ENCODE results near the gene CLDN10. TPM values are rescaled to one million over a fixed set of nuclear protein-coding genes. Genes with fewer than 3 reads are reported as not detected.

CLDN10 gene
- total and polyA plus RNA-seq, 2 donors (not counting 3 experiments of a cell fraction or from before 2014, with no cell fraction given) = 0.49 to 0.69 TPM

GRCh38 chr13:95615539-95615938, 63.0 kb downstream of the CLDN10 start:
- BruUV-seq (replicated peaks) = no TSS peak
- dilution Hi-C loops (cut with MboI; ENCODE audit: extremely low pct_ligation_motif_present, low sequenced_read_pairs) = no loop called here
- TF ChIP-seq FOS (IDR thresholded peaks at IDR 0.05; ENCODE audit: borderline replicate concordance, insufficient read depth, low read length) = no peak
- FAIRE-seq = no peak
- Histone ChIP-seq H3K4me1 (ENCODE audit: control insufficient read depth, extremely low read depth, insufficient read depth, low read length) (no peaks in the 10 kb centered on the region), H3K9me3 (replicated peaks; ENCODE audit: control insufficient read depth, insufficient read depth, low read length) (no peaks in the 10 kb centered on the region), H3K4me3 (replicated peaks in 1 of 3; ENCODE audit: insufficient read depth in 1 of 3, low read depth in 1 of 3, low read length in 3 of 3) (no peak overlapping the region), H3K4me2 (ENCODE audit: insufficient read depth, low read length) (no peak overlapping the region), H2AFZ (ENCODE audit: low read depth, low read length) (no peak overlapping the region), H3K36me3 (ENCODE audit: control insufficient read depth in 2 of 2, extremely low read depth in 1 of 2, insufficient read depth in 2 of 2, low read length in 2 of 2) (peaks cover 6 to 10% of the 10 kb centered on the region in 2 experiments), H3K79me2 (ENCODE audit: control insufficient read depth, insufficient read depth, low read length) (no peaks in the 10 kb centered on the region), H4K20me1 (replicated peaks; ENCODE audit: control insufficient read depth, extremely low read depth, insufficient read depth, low read length) (no peaks in the 10 kb centered on the region), H3K9ac (replicated peaks; ENCODE audit: extremely low read depth, insufficient read depth, low read length) (no peak overlapping the region), H3K9me1 (replicated peaks; ENCODE audit: control insufficient read depth, extremely low read depth, insufficient read depth, low read length) (no peaks in the 10 kb centered on the region), H3K27me3 (ENCODE audit: control insufficient read depth in 2 of 2, insufficient read depth in 2 of 2, low read length in 2 of 2) (no peaks in the 10 kb centered on the region), H3K27ac (ENCODE audit: insufficient read depth, low read depth, low read length) (no peak overlapping the region)
- no peak for DNase-seq (ENCODE audit: low read depth, low spot score)
- intact Hi-C loops (cut with micrococcal nuclease) = loop anchor here (2.0 kb wide), 1 partner anchor 21 kb away; no protein-coding TSS in a partner anchor
- ChIA-PET POLR2A (no interaction called here), CTCF (interaction anchor here (1.2 to 2.3 kb wide), 4 partner anchors 10 to 218 kb away, joined by 3 to 9 read pairs (median 6); no protein-coding TSS in a partner anchor)

- Histone ChIP-seq H3K79me2 (ENCODE audit: control insufficient read depth, insufficient read depth, low read length) (no peaks in the 10 kb centered on the region), H3K4me3 (replicated peaks in 1 of 3; ENCODE audit: insufficient read depth in 1 of 3, low read depth in 1 of 3, low read length in 3 of 3) (no peak overlapping the region), H3K36me3 (ENCODE audit: control insufficient read depth in 2 of 2, extremely low read depth in 1 of 2, insufficient read depth in 2 of 2, low read length in 2 of 2) (peaks cover 20% of the 10 kb centered on the region in 2 experiments), H3K4me2 (ENCODE audit: insufficient read depth, low read length) (no peak overlapping the region), H3K9me3 (replicated peaks; ENCODE audit: control insufficient read depth, insufficient read depth, low read length) (no peaks in the 10 kb centered on the region), H3K9me1 (replicated peaks; ENCODE audit: control insufficient read depth, extremely low read depth, insufficient read depth, low read length) (no peaks in the 10 kb centered on the region), H3K4me1 (ENCODE audit: control insufficient read depth, extremely low read depth, insufficient read depth, low read length) (no peaks in the 10 kb centered on the region), H3K27me3 (ENCODE audit: control insufficient read depth in 2 of 2, insufficient read depth in 2 of 2, low read length in 2 of 2) (no peaks in the 10 kb centered on the region), H4K20me1 (replicated peaks; ENCODE audit: control insufficient read depth, extremely low read depth, insufficient read depth, low read length) (peaks cover 2% of the 10 kb centered on the region), H3K27ac (ENCODE audit: insufficient read depth, low read depth, low read length) (no peak overlapping the region), H3K9ac (replicated peaks; ENCODE audit: extremely low read depth, insufficient read depth, low read length) (no peak overlapping the region), H2AFZ (ENCODE audit: low read depth, low read length) (no peak overlapping the region)
- FAIRE-seq (no peak), DNase-seq (ENCODE audit: low read depth, low spot score) (no peak)
- intact Hi-C loops (cut with micrococcal nuclease) (no loop called here), dilution Hi-C loops (cut with MboI; ENCODE audit: extremely low pct_ligation_motif_present, low sequenced_read_pairs) (no loop called here)
- CTCF ChIA-PET = interaction anchor here (2.1 to 7.3 kb wide), 2 partner anchors 83 to 214 kb away, joined by 5 to 286 read pairs; no protein-coding TSS in a partner anchor
- TF ChIP-seq FOS (IDR thresholded peaks at IDR 0.05; ENCODE audit: borderline replicate concordance, insufficient read depth, low read length) = no peak
- TF ChIP-seq POLR2A (IDR thresholded peaks at IDR 0.05; ENCODE audit: low read depth, low read length) = no peak
- no peak for TF ChIP-seq EZH2 (IDR thresholded peaks at IDR 0.05; ENCODE audit: borderline replicate concordance, low read depth, low read length, severe bottlenecking)
- no peak for TF ChIP-seq MAX (IDR thresholded peaks at IDR 0.05; ENCODE audit: insufficient read depth, insufficient read length)
- no peak for TF ChIP-seq POLR2AphosphoS5 (IDR thresholded peaks at IDR 0.05; ENCODE audit: insufficient read depth, low read depth, low read length)
- no peak for TF ChIP-seq JUN (IDR thresholded peaks at IDR 0.05; ENCODE audit: borderline replicate concordance, insufficient read depth, insufficient read length, low read depth)
- TF ChIP-seq GATA2 (IDR thresholded peaks at IDR 0.05; ENCODE audit: insufficient read depth, insufficient read length, low read depth, low read length) = no peak
- TF ChIP-seq, protein P1, sequence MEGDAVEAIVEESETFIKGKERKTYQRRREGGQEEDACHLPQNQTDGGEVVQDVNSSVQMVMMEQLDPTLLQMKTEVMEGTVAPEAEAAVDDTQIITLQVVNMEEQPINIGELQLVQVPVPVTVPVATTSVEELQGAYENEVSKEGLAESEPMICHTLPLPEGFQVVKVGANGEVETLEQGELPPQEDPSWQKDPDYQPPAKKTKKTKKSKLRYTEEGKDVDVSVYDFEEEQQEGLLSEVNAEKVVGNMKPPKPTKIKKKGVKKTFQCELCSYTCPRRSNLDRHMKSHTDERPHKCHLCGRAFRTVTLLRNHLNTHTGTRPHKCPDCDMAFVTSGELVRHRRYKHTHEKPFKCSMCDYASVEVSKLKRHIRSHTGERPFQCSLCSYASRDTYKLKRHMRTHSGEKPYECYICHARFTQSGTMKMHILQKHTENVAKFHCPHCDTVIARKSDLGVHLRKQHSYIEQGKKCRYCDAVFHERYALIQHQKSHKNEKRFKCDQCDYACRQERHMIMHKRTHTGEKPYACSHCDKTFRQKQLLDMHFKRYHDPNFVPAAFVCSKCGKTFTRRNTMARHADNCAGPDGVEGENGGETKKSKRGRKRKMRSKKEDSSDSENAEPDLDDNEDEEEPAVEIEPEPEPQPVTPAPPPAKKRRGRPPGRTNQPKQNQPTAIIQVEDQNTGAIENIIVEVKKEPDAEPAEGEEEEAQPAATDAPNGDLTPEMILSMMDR (IDR thresholded peaks at IDR 0.05; ENCODE audit: extremely low read depth in 1 of 2, insufficient read depth in 1 of 2, low read depth in 1 of 2, low read length in 2 of 2) = no peak
- TF ChIP-seq MYC (IDR thresholded peaks at IDR 0.05; ENCODE audit: low read depth, low read length) = no peak
- BruUV-seq (replicated peaks) = no TSS peak
- POLR2A ChIA-PET = no interaction called here
These were observed 67.7 kb downstream of the CLDN10 start for GRCh38 chr13:95620030-95620824.

Measured in endothelial cell of umbilical vein (primary cell).